Measurements from ENCODE around the gene IL1A.

Gene IL1A

DNA sequence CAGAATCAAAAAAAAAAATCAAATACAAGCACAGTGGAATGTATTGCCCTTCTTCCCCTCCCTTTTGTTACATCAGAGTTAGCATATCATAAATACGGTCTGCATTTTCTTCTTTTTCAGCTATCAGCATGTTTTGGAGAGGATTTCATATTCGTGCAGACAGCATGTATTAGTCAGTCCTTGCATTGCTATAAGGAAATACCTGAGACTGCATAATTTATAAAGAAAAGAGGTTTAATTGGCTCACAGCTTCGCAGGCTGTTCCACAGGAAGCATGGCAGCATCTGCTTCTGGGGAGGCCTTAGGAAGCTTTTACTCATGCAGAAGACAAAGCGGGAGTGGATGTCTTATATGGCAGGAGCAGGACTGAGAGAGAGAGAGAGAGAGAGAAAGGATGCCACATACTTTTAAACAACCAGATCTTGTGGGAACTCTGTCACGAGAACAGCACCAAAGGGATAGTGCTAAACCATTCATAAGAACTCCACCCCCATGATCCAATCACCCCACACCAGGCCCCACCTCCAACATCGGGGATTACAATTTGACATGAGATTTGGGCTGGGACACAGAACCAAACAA, 43.4 kb upstream of the IL1A start:
- Histone ChIP-seq H3K4me3 (replicated peaks; ENCODE audit: low read depth, low read length) (no peak overlapping the region), H3K27me3 (replicated peaks; ENCODE audit: control insufficient read depth, insufficient read depth, low read length) (no peaks in the 10 kb centered on the region), H3K36me3 (ENCODE audit: control insufficient read depth, insufficient read depth, low read length) (no peaks in the 10 kb centered on the region)
- DNase-seq (ENCODE audit: extremely low read depth, insufficient read length): no peak
- TF ChIP-seq, protein P1, sequence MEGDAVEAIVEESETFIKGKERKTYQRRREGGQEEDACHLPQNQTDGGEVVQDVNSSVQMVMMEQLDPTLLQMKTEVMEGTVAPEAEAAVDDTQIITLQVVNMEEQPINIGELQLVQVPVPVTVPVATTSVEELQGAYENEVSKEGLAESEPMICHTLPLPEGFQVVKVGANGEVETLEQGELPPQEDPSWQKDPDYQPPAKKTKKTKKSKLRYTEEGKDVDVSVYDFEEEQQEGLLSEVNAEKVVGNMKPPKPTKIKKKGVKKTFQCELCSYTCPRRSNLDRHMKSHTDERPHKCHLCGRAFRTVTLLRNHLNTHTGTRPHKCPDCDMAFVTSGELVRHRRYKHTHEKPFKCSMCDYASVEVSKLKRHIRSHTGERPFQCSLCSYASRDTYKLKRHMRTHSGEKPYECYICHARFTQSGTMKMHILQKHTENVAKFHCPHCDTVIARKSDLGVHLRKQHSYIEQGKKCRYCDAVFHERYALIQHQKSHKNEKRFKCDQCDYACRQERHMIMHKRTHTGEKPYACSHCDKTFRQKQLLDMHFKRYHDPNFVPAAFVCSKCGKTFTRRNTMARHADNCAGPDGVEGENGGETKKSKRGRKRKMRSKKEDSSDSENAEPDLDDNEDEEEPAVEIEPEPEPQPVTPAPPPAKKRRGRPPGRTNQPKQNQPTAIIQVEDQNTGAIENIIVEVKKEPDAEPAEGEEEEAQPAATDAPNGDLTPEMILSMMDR (IDR thresholded peaks at IDR 0.05; ENCODE audit: insufficient read depth, low read length, poor library complexity, severe bottlenecking): no peak

DNA sequence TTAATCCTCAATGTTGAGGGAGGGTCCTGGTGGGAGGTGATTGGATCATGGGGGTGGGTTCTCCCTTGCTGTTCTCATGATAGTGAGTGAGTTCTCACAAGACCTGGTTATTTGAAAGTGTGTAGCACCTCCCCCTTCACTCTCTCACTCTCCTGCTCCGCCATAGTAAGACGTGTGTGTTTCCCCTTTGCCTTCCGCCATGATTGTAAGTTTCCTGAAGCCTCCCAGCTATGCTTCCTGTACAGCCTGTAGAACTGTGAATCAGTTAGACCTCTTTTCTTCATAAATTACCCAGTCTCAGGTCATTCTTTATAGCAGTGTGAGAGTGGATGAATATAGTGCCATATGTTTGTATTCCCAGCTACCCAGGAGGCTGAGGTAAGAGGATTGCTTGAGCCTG, 42.7 kb upstream of the IL1A start:
- TF ChIP-seq, protein P1 (IDR thresholded peaks at IDR 0.05; ENCODE audit: insufficient read depth, low read length, poor library complexity, severe bottlenecking): no peak
- Histone ChIP-seq H3K27me3 (replicated peaks; ENCODE audit: control insufficient read depth, insufficient read depth, low read length) (no peaks in the 10 kb centered on the region), H3K36me3 (ENCODE audit: control insufficient read depth, insufficient read depth, low read length) (no peaks in the 10 kb centered on the region), H3K4me3 (replicated peaks; ENCODE audit: low read depth, low read length) (no peak overlapping the region)
- no peak for DNase-seq (ENCODE audit: extremely low read depth, insufficient read length)

DNA sequence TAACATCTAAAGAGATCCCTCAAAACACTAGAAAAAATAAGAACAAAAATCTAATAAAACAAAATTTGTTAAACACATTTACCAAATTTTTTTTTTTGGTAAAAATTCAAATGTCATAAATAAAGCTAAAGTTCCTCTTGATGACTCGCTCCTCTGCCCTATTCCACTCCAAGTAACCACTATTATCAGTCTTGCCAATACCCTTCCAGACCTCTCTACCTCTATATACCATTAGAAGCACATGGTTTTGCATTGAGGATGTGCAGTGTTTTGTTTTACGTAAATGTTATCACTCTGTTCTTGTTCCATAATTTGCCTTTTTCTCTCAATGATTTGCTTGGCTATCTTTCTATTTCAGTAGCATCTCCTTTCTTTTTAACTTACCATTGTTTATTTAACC, 41.4 kb upstream of the IL1A start:
- TF ChIP-seq, protein P1 (IDR thresholded peaks at IDR 0.05; ENCODE audit: insufficient read depth, low read length, poor library complexity, severe bottlenecking): no peak
- no peak for DNase-seq (ENCODE audit: extremely low read depth, insufficient read length)

DNA sequence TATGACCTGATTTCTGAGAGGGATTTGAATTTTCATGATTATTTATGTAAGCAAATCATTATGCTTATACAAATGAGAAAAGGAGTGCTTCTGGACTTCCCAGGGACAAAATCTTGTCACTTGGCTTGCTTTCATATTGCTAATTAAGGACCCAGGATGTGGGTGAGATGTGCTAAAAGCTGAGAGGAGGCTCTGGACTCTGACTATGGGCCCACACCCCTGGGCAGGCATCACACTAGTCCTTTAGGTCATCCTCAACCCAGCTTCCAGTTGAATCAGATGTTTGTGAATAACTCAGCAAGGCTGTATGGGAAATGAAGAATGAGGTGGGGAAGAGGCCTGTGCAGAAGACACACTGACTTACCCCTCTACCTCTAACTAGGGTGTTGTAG, 40.4 kb upstream of the IL1A start:
- Histone ChIP-seq H3K27me3 (replicated peaks; ENCODE audit: control insufficient read depth, insufficient read depth, low read length) (no peaks in the 10 kb centered on the region), H3K36me3 (ENCODE audit: control insufficient read depth, insufficient read depth, low read length) (no peaks in the 10 kb centered on the region), H3K4me3 (replicated peaks; ENCODE audit: low read depth, low read length) (no peak overlapping the region)
- TF ChIP-seq, protein P1 (IDR thresholded peaks at IDR 0.05; ENCODE audit: insufficient read depth, low read length, poor library complexity, severe bottlenecking): no peak
- DNase-seq (ENCODE audit: extremely low read depth, insufficient read length): no peak

More for the DNA sequence above, 41.4 kb upstream of the IL1A start:
- H3K27me3 ChIP-seq (replicated peaks; ENCODE audit: control insufficient read depth, insufficient read depth, low read length): no peaks in the 10 kb centered on the region
- no peaks in the 10 kb centered on the region for H3K36me3 ChIP-seq (ENCODE audit: control insufficient read depth, insufficient read depth, low read length)
- no peak overlapping the region for H3K4me3 ChIP-seq (replicated peaks; ENCODE audit: low read depth, low read length)

DNA sequence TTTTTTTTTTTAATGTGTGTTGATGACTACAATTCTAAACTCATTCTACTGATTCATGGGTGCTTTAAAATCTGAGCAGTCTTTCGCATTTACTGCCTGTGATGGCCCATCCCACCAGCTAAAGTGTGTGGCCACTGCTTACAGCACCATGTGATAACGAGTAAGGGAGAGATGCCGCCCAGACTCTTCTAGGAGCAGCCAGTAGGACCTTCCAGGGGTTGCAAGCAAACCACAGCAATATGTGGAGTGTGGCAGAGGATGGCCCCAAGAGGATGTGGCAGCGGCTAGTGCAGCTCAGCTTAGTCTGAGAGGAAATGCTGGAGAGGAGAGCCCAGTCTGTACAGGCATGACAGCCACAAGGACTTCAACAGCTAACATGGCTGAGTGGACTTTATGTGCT, 37.4 kb upstream of the IL1A start:
- Histone ChIP-seq H3K27me3 (replicated peaks; ENCODE audit: control insufficient read depth, insufficient read depth, low read length) (no peaks in the 10 kb centered on the region), H3K36me3 (ENCODE audit: control insufficient read depth, insufficient read depth, low read length) (no peaks in the 10 kb centered on the region), H3K4me3 (replicated peaks; ENCODE audit: low read depth, low read length) (no peak overlapping the region)
- no peak for DNase-seq (ENCODE audit: extremely low read depth, insufficient read length)
- TF ChIP-seq, protein P1 (IDR thresholded peaks at IDR 0.05; ENCODE audit: insufficient read depth, low read length, poor library complexity, severe bottlenecking): no peak

DNA sequence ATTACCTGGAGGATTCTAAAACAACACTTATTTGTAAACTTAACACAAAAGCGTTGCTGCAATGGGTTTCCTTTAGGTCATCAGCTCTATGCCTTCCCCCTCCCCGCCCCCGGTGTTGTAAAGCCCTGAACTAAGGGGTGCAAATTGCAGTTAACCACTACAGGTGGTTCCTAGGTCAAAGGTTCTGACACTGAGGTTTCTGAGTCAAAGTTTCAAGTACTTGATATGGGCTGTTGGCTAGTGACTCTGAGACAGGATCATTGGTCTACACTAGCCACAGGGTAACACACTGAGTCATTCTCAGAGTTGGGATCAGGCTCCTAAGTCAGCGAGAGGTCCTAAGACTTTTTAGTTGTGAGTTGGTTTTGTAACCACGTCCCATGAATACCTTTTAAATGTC, 36.8 kb upstream of the IL1A start:
- H3K27me3 ChIP-seq (replicated peaks; ENCODE audit: control insufficient read depth, insufficient read depth, low read length): no peaks in the 10 kb centered on the region
- H3K4me3 ChIP-seq (replicated peaks; ENCODE audit: low read depth, low read length): no peak overlapping the region
- peak; percentile 38 for DNase-seq (ENCODE audit: extremely low read depth, insufficient read length)
- H3K36me3 ChIP-seq (ENCODE audit: control insufficient read depth, insufficient read depth, low read length): no peaks in the 10 kb centered on the region
- TF ChIP-seq, protein P1 (IDR thresholded peaks at IDR 0.05; ENCODE audit: insufficient read depth, low read length, poor library complexity, severe bottlenecking): no peak

Data from GM06990 (cell line).